ENCODE measurements around the gene MTG2. TPM values are rescaled to one million over a fixed set of nuclear protein-coding genes. Genes with fewer than 3 reads are reported as not detected.

The MTG2 gene
- total and polyA plus RNA-seq, 2 of the 8 experiments (the other 6 are each of a cell fraction or from before 2014, with no cell fraction given): 14.4 to 22.8 TPM

GRCh38 chr20:62237514-62237800, 54.6 kb downstream of the MTG2 start (continued):
- TF ChIP-seq RFX5 (IDR thresholded peaks at IDR 0.05; ENCODE audit: borderline replicate concordance, low read depth, low read length): no peak
- TF ChIP-seq GABPA (IDR thresholded peaks at IDR 0.05; ENCODE audit: borderline replicate concordance, insufficient read depth, low read length): no peak
- TF ChIP-seq SIX5 (IDR thresholded peaks at IDR 0.05; ENCODE audit: low read depth, low read length): no peak
- TF ChIP-seq EP300 (IDR thresholded peaks at IDR 0.05; ENCODE audit: borderline replicate concordance in 1 of 2, low read depth in 2 of 2, low read length in 2 of 2): no peak
- no peak for TF ChIP-seq BACH1 (IDR thresholded peaks at IDR 0.05; ENCODE audit: low read length)
- TF ChIP-seq KDM4A (IDR thresholded peaks at IDR 0.05; ENCODE audit: low read depth, low read length, severe bottlenecking): no peak
